GM23338 (cell line): ENCODE data around the gene BRF1. TPM values are rescaled to one million over a fixed set of nuclear protein-coding genes. Genes with fewer than 3 reads are reported as not detected.

Experiments used
- ATAC-seq: fragments of 200-7000 bp; cut with Tn5 transposase; 3 replicates; pipeline ENCODE4 v1.9.1; 2020
- DNase-seq: peaks from one replicate; pipeline ENCODE4 v3.0.0-alpha.2; 2015; ENCODE audit warnings: low spot score
- H2AFZ ChIP-seq: fragments of 200-600 bp; sonication (generic); 2 replicates; pipeline ENCODE4 v1.8.0; 2016; ENCODE audit warnings: antibody characterized with exemption, mild to moderate bottlenecking, moderate library complexity
- H3F3A ChIP-seq: fragments of 200-600 bp; sonication (generic); replicated peaks from 2 replicates; pipeline ENCODE4 v1.8.0; 2017; ENCODE audit warnings: antibody characterized with exemption, mixed run types, low read depth
- H3K27ac ChIP-seq: fragments of 200-600 bp; sonication (generic); 2 replicates; pipeline ENCODE4 v1.6.1; 2016; ENCODE audit warnings: low read depth
- H3K27me3 ChIP-seq: fragments of 200-600 bp; sonication (generic); 2 replicates; pipeline ENCODE4 v1.8.0; 2016; ENCODE audit warnings: mild to moderate bottlenecking, mixed run types, moderate library complexity; ENCODE audit not compliant: insufficient read depth
- H3K36me3 ChIP-seq: fragments of 200-600 bp; sonication (generic); 2 replicates; pipeline ENCODE4 v1.8.0; 2016; ENCODE audit warnings: mild to moderate bottlenecking; ENCODE audit not compliant: insufficient read depth
- H3K4me1 ChIP-seq: fragments of 200-600 bp; sonication (generic); 2 replicates; pipeline ENCODE4 v1.8.0; 2016; ENCODE audit warnings: mild to moderate bottlenecking, moderate library complexity; ENCODE audit not compliant: insufficient read depth
- H3K4me2 ChIP-seq: fragments of 200-600 bp; sonication (generic); 2 replicates; pipeline ENCODE4 v1.7.1; 2017; ENCODE audit warnings: mixed run types
- H3K4me3 ChIP-seq: fragments of 200-600 bp; sonication (generic); 2 replicates; pipeline ENCODE4 v1.6.1; 2016; ENCODE audit warnings: mixed run types
- H3K79me2 ChIP-seq: fragments of 200-600 bp; sonication (generic); replicated peaks from 2 replicates; pipeline ENCODE4 v1.8.0; 2017; ENCODE audit warnings: mild to moderate bottlenecking; ENCODE audit not compliant: insufficient read depth
- H3K9me2 ChIP-seq: fragments of 200-600 bp; sonication (generic); 2 replicates; pipeline ENCODE4 v1.8.0; 2017; ENCODE audit not compliant: insufficient read depth
- H4K20me1 ChIP-seq: fragments of 200-600 bp; sonication (generic); replicated peaks from 2 replicates; pipeline ENCODE4 v1.8.0; 2017; ENCODE audit warnings: mild to moderate bottlenecking; ENCODE audit not compliant: insufficient read depth
- H3K27ac Mint-ChIP-seq: 2 replicates; pipeline ENCODE4 v1.8.0; 2020; ENCODE audit warnings: inconsistent platforms, mild to moderate bottlenecking, moderate library complexity, mixed read lengths
- H3K27me3 Mint-ChIP-seq: 3 replicates; pipeline ENCODE4 v1.8.0; 2022; ENCODE audit warnings: low read depth, mild to moderate bottlenecking, moderate library complexity, mixed read lengths, inconsistent platforms; ENCODE audit not compliant: insufficient read depth, poor library complexity
- H3K36me3 Mint-ChIP-seq: 3 replicates; pipeline ENCODE4 v1.8.0; 2021; ENCODE audit warnings: low read depth, mild to moderate bottlenecking, inconsistent platforms, moderate library complexity, mixed read lengths
- H3K4me1 Mint-ChIP-seq: 3 replicates; pipeline ENCODE4 v1.8.0; 2020; ENCODE audit warnings: mild to moderate bottlenecking, inconsistent platforms, mixed read lengths
- H3K4me3 Mint-ChIP-seq: 3 replicates; pipeline ENCODE4 v1.8.0; 2021; ENCODE audit warnings: moderate library complexity, mild to moderate bottlenecking, inconsistent platforms, mixed read lengths
- H3K9me3 Mint-ChIP-seq: 3 replicates; pipeline ENCODE4 v1.8.0; 2020; ENCODE audit warnings: moderate library complexity, mild to moderate bottlenecking, inconsistent platforms, mixed read lengths
- CREB1 ChIP-seq: fragments of 250-450 bp; sonication (Bioruptor Pico); IDR thresholded peaks from 2 replicates; pipeline ENCODE4 v1.5.0; 2020; ENCODE audit warnings: low read depth, mild to moderate bottlenecking, moderate library complexity
- EZH2 ChIP-seq: fragments of 200-600 bp; sonication (generic); IDR thresholded peaks from one replicate; pipeline ENCODE4 v1.8.0; 2017; ENCODE audit warnings: antibody characterized with exemption, mild to moderate bottlenecking, low read depth; ENCODE audit not compliant: unreplicated experiment
- EZH2phosphoT487 ChIP-seq: fragments of 200-600 bp; sonication (generic); IDR thresholded peaks from one replicate; pipeline ENCODE4 v1.8.1; 2018; ENCODE audit warnings: antibody characterized with exemption; ENCODE audit not compliant: unreplicated experiment
- NANOG ChIP-seq: IDR thresholded peaks from 2 replicates; pipeline ENCODE4 v1.6.1; 2016; ENCODE audit warnings: antibody characterized with exemption, borderline replicate concordance
- REST ChIP-seq: IDR thresholded peaks from one replicate; pipeline ENCODE4 v1.6.1; 2018; ENCODE audit warnings: antibody characterized with exemption; ENCODE audit not compliant: unreplicated experiment
- STAT1 ChIP-seq: IDR thresholded peaks from one replicate; pipeline ENCODE4 v1.6.1; 2016; ENCODE audit warnings: antibody characterized with exemption; ENCODE audit not compliant: unreplicated experiment
- ZNF114 ChIP-seq: fragments of 250-450 bp; sonication (Bioruptor Pico); IDR thresholded peaks from 2 replicates; pipeline ENCODE4 v1.5.0; 2020; ENCODE audit warnings: mild to moderate bottlenecking, moderate library complexity
- ZNF331 ChIP-seq: fragments of 250-450 bp; sonication (Bioruptor Pico); IDR thresholded peaks from 2 replicates; pipeline ENCODE4 v1.5.0; 2020; ENCODE audit warnings: low read depth, mild to moderate bottlenecking, moderate library complexity
- ZNF462 ChIP-seq: fragments of 250-450 bp; sonication (Bioruptor Pico); IDR thresholded peaks from 2 replicates; pipeline ENCODE4 v1.5.0; 2020; ENCODE audit warnings: mild to moderate bottlenecking, moderate library complexity
- polyA plus RNA-seq: library from polyadenylated mRNA; unstranded; fragments of >200 nt; fragmentation: Nextera tagmentation; extraction: Ambion mirVana; gene quantifications from 2 replicates; pipeline ENCODE4 v1.2.1, GENCODE V29; 2016
- total RNA-seq: library from RNA; depleted of rRNA; stranded (reverse); fragments of >200 nt; shearing (Covaris generic); gene quantifications from 2 replicates; pipeline ENCODE4 v1.2.3, GENCODE V29; 2014

The BRF1 gene
- total and polyA plus RNA-seq, 2 experiments from 2014 or later: 8.6 to 29.9 TPM

DNA sequence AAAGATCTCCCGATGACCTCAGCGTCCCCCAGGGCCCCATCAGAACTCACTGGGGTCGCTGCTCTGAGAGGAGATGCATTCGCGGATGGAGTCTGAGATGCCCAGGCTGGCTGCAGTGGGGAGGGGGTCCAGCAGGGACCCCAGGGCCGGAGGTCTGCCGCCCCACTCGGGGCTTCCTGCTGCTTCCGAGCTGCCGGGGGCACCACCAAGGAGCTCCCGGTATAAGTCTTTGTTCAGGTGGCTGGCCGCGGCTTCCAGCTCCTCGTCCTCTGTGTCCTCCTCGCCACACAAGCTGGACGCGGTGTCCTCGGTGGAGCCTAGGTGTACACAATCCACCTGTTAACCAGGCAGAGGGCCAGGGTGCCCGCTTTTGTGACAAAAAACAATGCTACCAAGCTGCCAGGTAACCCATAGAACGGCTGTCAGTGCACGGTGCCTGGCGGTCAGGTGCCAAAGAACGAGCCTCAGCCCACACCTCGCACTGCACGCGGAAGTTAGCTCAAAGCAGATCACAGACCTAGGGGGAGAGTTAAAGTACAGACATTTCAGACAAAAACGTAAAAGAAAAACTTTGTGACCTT lies 79.1 kb downstream of the BRF1 start:
- no peaks in the 10 kb centered on the region for H4K20me1 ChIP-seq
- Mint-ChIP-seq H3K4me1 (no peaks in the 10 kb centered on the region), H3K36me3 (peaks cover 12% of the 10 kb centered on the region), H3K27me3 (peaks cover 5% of the 10 kb centered on the region), H3K4me3 (no peak overlapping the region), H3K27ac (no peak overlapping the region), H3K9me3 (no peaks in the 10 kb centered on the region)
- no peaks in the 10 kb centered on the region; the same call in 1 of the 2 replicates for H3K36me3 ChIP-seq
- H3K27ac ChIP-seq: no peak overlapping the region
- no peak overlapping the region for H2AFZ ChIP-seq
- H3K9me2 ChIP-seq: no peaks in the 10 kb centered on the region
- no peak for TF ChIP-seq EZH2
- H3F3A ChIP-seq: no peaks in the 10 kb centered on the region
- no peak overlapping the region for H3K4me3 ChIP-seq
- H3K4me2 ChIP-seq: no peak overlapping the region
- ATAC-seq: no peak
- no peaks in the 10 kb centered on the region for H3K27me3 ChIP-seq
- no peaks in the 10 kb centered on the region for H3K4me1 ChIP-seq
- H3K79me2 ChIP-seq: no peaks in the 10 kb centered on the region
- DNase-seq: no peak

DNA sequence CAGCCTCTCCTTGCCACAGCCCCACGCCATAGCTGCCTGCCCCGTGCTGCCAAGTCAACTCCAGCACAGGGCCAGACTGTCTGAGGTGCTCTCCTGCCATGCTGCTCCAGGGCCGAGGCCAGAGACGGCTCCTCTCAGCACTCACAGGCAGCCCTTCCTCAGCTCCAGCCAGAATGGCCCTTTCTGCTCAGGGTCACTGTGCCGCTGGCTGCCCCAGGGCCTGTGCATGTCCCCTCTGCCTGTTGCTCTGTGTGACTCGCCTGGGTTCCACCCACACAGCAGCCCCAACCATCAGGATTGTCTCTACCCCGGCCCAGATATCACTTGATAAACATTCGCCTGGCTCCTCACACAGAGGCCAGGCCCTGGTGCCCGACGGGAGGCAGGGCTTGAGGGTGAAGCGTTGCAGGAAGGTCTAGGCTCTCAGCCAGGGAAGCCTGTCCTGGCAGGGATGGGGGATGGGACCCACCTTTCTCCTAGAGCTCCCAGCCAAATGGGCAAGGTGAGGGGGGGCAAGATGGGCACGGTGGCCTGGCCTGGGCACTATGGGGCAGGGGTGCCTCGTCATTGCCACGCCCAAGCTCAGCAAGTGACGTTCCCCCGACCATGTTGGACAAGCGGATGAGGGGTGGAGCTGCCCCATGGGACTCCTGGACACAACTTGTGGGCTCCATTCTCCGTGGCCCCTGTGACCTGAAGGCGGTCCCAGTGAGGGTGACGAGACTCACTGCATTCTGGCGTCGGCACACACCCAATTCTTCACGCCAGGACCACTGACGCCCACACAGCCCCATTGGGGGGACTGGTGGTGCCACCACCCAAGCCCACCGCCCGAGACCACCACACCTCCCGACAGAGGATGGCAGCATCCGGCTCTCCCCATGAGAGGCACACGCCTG lies 79.9 kb downstream of the BRF1 start:
- no peak overlapping the region for H3K4me3 Mint-ChIP-seq
- no peaks in the 10 kb centered on the region for H3K4me1 Mint-ChIP-seq
- H3K27ac ChIP-seq: no peak overlapping the region
- ATAC-seq: no peak
- no peaks in the 10 kb centered on the region for H4K20me1 ChIP-seq
- H3K27me3 Mint-ChIP-seq: peaks cover 10% of the 10 kb centered on the region
- H3F3A ChIP-seq: no peaks in the 10 kb centered on the region
- no peaks in the 10 kb centered on the region for H3K79me2 ChIP-seq
- H3K4me2 ChIP-seq: no peak overlapping the region
- no peaks in the 10 kb centered on the region for H3K4me1 ChIP-seq
- H2AFZ ChIP-seq: no peak overlapping the region
- no peaks in the 10 kb centered on the region; the same call in 1 of the 2 replicates for H3K36me3 ChIP-seq
- no peaks in the 10 kb centered on the region for H3K27me3 ChIP-seq
- peaks cover 12% of the 10 kb centered on the region for H3K36me3 Mint-ChIP-seq
- no peak overlapping the region for H3K27ac Mint-ChIP-seq
- DNase-seq: no peak
- H3K9me3 Mint-ChIP-seq: no peaks in the 10 kb centered on the region
- no peak overlapping the region for H3K4me3 ChIP-seq
- no peaks in the 10 kb centered on the region for H3K9me2 ChIP-seq
- TF ChIP-seq EZH2phosphoT487: no peak
- no peak for TF ChIP-seq STAT1
- TF ChIP-seq CREB1: no peak
- TF ChIP-seq REST: no peak
- no peak for TF ChIP-seq ZNF331 (CRISPR knock-in tag)
- no peak for TF ChIP-seq ZNF462 (CRISPR knock-in tag)
- no peak for TF ChIP-seq EZH2
- no peak for TF ChIP-seq NANOG
- TF ChIP-seq ZNF114 (CRISPR knock-in tag): no peak
